GM13977 (cell line): ENCODE measurements around the gene SLC11A2.

Source experiments
- DNase-seq: peaks from one replicate; pipeline ENCODE4 v3.0.0; 2012; ENCODE audit warnings: low spot score
- in situ Hi-C: fragments of 300-500 bp; cut with MboI; formaldehyde crosslinking; loops from one replicate; pipeline ENCODE4 v1.12.0; 2022; ENCODE audit warnings: low sequenced_read_pairs, low pct_unique_long_range_greater_than_20kb, mixed read lengths, inconsistent platforms; ENCODE audit not compliant: unreplicated experiment
- TF ChIP-seq, protein P1 (sequence below): IDR thresholded peaks from 2 replicates; pipeline ENCODE4 v1.5.1; 2012; ENCODE audit warnings: mild to moderate bottlenecking, control low read depth; ENCODE audit not compliant: insufficient read depth; ENCODE audit errors: extremely low read depth, missing control alignments

The SLC11A2 gene

DNA sequence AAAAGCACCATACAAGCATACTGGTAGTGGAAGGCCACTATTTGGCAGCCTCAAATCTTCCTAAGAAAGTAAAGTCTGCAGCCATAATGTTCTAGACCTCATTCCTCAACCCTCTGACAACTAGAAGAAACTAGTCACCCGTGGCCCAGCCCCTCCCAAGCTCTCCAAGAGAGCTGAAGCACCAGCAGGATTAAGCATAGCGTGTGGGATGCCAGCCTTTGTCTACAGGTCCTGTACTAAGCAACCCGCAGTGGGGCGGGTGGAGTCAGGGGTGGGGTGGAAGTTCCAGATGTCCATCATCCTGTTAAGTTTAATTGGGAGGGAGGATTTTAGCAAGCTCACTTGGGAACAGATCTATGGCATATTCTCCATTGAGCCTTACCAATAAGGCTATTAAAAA is 14.2 kb downstream of the SLC11A2 start:
- DNase-seq: no peak
- in situ Hi-C loops: no loop called here

DNA sequence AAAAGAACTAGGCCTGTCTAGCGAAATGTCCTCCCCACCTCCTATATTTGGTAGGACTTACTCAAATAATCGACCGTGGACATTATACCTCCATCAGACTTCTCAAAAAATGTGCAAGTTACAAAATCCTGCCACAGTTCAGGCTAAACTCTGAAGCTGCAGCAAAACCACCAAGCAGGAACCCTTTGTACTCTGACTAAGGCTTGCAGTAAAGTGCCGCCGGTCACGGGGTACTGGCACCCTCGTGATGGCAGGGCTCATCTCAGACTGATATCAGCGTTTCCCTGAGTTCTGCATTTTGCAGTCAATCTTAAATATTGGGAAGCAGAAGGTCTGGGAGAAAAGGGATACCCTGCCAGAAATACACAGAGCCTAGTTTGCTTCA is 17.1 kb downstream of the SLC11A2 start:
- TF ChIP-seq, protein P1, sequence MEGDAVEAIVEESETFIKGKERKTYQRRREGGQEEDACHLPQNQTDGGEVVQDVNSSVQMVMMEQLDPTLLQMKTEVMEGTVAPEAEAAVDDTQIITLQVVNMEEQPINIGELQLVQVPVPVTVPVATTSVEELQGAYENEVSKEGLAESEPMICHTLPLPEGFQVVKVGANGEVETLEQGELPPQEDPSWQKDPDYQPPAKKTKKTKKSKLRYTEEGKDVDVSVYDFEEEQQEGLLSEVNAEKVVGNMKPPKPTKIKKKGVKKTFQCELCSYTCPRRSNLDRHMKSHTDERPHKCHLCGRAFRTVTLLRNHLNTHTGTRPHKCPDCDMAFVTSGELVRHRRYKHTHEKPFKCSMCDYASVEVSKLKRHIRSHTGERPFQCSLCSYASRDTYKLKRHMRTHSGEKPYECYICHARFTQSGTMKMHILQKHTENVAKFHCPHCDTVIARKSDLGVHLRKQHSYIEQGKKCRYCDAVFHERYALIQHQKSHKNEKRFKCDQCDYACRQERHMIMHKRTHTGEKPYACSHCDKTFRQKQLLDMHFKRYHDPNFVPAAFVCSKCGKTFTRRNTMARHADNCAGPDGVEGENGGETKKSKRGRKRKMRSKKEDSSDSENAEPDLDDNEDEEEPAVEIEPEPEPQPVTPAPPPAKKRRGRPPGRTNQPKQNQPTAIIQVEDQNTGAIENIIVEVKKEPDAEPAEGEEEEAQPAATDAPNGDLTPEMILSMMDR: no peak
- in situ Hi-C loops: no loop called here
- no peak for DNase-seq

More for the DNA sequence above, 14.2 kb downstream of the SLC11A2 start:
- TF ChIP-seq, protein P1: no peak

DNA sequence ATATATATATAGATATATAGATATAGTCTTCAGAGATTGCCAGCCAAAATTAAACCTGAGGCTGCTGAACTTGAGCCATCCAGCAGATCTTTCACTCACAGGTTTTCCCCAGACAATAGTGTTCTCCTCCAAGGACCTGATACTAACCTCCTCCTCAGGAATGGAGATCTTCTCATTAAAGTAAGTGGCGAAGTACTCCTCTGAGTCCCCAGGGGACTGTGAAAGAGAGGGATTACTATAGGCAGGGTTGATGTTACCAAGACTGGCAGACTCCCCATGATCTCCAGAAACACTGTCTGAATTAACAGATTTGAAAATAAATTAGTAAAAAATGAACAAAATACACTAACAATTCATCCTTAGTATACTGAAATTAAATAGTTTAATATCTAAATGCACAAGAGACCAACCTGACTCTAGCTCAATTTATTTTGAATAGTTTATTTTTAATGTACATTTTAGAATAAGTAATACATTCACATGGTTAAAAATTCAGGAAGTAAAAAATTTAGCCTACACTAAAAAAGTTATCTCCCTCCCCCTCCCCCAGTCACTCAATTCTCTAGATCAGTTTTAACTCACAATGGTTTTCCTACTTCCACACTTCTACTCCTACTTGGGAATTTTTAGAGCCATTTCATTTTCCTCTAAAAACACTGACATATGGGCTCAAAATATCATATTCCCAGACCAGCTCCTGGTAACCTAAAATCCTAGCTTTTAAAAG is 17.7 kb downstream of the SLC11A2 start:
- TF ChIP-seq, protein P1: no peak
- DNase-seq: no peak
- in situ Hi-C loops: no loop called here

DNA sequence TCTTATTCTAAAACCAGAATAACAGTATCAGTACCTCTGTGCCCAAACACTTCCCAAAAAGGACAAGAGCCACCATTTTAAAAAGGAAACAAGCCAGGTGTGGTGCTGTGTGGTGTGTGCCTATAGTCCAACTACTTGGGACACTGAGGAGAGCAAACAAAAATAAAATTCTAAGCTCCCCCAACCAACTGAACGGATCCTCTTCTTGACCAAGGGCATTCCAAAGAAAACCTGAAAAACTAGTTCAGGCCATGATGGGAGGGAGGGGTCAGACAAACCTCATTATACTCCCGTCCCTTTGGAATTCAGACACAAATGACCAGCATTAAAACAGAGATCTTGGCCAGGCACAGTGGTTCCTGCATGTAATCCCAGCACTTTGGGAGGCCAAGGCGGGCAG is 20.5 kb downstream of the SLC11A2 start:
- DNase-seq: no peak
- in situ Hi-C loops: no loop called here
- TF ChIP-seq, protein P1: no peak

DNA sequence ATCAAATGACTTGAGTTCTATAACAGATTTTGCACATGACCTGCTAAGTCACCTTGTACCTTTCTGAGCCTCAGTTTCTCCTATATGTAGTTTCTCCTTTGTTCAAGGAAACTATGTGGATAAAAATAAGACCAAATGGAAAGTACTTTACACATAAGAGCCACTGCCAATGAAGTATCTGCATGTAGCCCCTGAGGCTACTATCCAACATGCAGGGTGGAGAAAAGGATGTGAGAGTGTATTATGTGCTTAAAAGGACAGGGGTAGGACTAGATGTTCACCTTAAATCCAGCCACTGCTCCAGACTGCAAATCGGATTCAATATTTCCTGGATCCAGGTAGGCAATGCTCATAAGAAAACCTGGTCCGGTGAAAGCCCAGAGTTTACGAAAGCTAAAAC is 21.2 kb downstream of the SLC11A2 start:
- in situ Hi-C loops: no loop called here
- no peak for DNase-seq

DNA sequence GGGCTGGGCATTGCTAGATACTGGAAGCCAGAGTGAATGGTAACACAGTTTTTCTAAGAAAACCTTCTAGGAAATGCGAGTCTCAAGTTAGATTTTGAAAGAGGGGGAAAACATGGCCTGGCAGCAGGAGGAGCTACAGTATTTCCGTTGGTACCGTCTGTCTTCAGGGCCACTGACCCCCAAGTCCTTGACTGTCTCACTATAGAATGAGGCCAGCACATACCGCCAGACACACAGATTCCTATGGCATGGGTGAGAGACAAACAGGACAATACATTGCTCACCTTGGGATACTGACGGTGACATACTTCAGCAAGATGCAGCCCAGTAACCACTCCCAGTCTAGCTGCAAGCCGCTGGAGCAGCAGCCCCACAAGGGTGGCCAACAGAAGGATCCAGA is 21.7 kb downstream of the SLC11A2 start:
- TF ChIP-seq, protein P1: no peak
- DNase-seq: no peak
- in situ Hi-C loops: no loop called here

More for the DNA sequence above, 21.2 kb downstream of the SLC11A2 start:
- TF ChIP-seq, protein P1: no peak
